ENCODE results near the gene NRBP1.

Gene NRBP1

DNA sequence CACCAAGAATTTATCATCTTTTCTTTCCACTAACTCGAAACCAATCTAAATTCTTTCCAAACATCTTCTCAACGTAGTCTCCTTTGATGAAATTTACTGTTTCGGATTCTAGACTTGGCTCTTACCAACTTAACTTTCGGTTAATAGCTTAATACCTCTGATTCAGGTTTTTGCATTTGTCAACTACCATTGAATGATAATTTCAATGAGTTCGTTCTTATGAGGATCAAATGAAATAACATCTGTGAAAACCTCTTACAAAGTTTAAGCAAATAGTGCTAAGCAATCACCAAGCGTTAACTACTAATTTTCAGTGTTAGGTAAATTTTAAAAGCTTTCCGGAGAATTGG lies 593 bp upstream of the NRBP1 start:
- TF ChIP-seq, protein P1, sequence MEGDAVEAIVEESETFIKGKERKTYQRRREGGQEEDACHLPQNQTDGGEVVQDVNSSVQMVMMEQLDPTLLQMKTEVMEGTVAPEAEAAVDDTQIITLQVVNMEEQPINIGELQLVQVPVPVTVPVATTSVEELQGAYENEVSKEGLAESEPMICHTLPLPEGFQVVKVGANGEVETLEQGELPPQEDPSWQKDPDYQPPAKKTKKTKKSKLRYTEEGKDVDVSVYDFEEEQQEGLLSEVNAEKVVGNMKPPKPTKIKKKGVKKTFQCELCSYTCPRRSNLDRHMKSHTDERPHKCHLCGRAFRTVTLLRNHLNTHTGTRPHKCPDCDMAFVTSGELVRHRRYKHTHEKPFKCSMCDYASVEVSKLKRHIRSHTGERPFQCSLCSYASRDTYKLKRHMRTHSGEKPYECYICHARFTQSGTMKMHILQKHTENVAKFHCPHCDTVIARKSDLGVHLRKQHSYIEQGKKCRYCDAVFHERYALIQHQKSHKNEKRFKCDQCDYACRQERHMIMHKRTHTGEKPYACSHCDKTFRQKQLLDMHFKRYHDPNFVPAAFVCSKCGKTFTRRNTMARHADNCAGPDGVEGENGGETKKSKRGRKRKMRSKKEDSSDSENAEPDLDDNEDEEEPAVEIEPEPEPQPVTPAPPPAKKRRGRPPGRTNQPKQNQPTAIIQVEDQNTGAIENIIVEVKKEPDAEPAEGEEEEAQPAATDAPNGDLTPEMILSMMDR (IDR thresholded peaks at IDR 0.05; ENCODE audit: borderline replicate concordance, insufficient read depth, low read depth, low read length) = no peak
- peak overlapping the region; percentile 97 for H3K4me3 ChIP-seq (ENCODE audit: low read depth, low read length)

DNA sequence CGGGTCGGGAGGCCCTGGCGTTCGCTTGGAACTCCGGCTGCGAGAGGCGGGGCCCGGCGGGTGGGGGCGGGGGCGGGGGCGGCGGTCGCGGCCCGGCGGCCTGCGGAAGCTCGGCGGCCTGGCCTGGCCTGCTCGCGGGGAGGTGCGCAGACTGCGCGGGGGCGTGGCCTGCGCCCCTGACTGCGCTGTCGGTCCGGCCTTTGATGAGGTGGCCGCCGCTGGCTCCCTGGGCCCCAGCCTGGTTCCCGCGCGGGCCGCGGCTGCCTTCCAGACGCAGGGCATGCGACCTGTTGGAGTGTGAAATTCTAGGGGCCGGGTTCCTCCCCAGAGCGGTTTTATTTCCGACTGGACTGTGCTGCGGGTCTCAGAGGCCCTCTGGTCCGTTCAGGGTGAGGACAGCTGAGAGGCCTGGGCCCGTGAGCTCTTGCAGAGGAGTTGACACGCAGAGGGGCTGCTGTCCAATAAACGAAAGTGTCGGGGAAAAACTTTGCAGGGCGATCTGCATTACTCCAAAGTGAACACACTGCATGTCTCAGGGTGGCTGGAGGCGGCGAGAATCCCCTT lies 629 bp downstream of the NRBP1 start:
- H3K4me3 ChIP-seq (ENCODE audit: low read depth, low read length) = peak overlapping the region; percentile 97
- TF ChIP-seq, protein P1 (IDR thresholded peaks at IDR 0.05; ENCODE audit: borderline replicate concordance, insufficient read depth, low read depth, low read length) = no peak

DNA sequence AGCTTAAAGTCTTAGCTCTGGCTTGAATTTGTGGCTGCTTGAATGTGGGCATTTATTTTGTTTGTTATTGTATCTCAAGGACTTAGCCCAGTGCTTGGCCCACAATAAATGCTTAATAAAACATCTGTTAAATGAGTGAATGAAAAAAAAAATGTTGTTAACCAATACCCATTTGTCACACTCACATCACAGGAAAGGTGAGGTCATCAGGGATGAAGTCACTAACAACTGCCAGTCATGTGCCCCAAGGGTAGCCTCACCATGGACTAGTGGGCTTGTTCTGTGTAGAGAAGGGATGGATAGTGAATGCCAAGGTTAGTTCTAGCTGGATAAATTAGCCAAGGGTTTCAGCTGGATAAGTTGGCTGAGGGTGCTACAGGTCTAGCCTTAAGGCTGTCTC lies 3.0 kb downstream of the NRBP1 start:
- H3K4me3 ChIP-seq (ENCODE audit: low read depth, low read length) = no peak overlapping the region
- TF ChIP-seq, protein P1 (IDR thresholded peaks at IDR 0.05; ENCODE audit: borderline replicate concordance, insufficient read depth, low read depth, low read length) = no peak

DNA sequence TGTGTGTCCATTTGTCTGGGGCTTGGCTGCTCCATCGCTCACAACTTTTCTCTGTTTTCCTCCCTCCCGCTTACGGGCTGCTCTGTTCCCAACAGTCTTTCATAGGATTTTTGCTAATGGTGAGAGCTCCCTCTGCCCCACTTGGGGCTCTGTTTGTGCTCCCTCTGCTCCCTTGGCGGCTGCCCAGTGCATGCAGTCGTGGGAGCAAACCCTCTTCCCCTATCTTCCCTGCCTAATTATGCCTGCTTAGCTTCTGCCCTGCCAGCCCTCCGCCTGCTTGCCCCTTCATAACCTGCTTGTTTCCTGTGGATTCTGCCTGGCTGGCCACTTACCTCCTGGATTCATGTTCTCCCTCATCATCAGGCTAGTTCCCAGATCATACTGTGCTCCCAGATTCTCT lies 7.2 kb downstream of the NRBP1 start:
- TF ChIP-seq, protein P1 (IDR thresholded peaks at IDR 0.05; ENCODE audit: borderline replicate concordance, insufficient read depth, low read depth, low read length) = no peak
- H3K4me3 ChIP-seq (ENCODE audit: low read depth, low read length) = no peak overlapping the region

DNA sequence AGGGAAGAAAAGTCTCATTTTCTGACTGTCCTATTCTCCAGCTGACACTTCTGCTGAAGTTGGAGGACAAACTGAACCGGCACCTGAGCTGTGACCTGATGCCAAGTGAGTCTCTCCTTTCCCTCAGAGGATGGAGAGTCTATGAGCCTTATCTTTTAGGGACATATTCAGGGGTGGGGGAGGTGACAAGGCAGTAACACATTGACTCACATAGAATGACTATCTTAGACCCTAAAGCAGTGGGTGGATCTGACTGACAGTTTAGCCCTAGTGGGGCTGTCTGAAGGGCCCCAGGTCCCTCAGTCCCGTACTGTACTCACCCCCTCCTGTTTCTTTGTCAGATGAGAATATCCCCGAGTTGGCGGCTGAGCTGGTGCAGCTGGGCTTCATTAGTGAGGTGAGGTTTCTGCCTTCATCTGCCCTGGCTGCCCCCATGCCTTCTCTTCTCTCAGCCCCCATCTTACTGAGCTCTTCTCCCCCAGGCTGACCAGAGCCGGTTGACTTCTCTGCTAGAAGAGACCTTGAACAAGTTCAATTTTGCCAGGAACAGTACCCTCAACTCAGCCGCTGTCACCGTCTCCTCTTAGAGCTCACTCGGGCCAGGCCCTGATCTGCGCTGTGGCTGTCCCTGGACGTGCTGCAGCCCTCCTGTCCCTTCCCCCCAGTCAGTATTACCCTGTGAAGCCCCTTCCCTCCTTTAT lies 12.9 kb downstream of the NRBP1 start:
- TF ChIP-seq, protein P1 (IDR thresholded peaks at IDR 0.05; ENCODE audit: borderline replicate concordance, insufficient read depth, low read depth, low read length) = no peak
- H3K4me3 ChIP-seq (ENCODE audit: low read depth, low read length) = no peak overlapping the region

DNA sequence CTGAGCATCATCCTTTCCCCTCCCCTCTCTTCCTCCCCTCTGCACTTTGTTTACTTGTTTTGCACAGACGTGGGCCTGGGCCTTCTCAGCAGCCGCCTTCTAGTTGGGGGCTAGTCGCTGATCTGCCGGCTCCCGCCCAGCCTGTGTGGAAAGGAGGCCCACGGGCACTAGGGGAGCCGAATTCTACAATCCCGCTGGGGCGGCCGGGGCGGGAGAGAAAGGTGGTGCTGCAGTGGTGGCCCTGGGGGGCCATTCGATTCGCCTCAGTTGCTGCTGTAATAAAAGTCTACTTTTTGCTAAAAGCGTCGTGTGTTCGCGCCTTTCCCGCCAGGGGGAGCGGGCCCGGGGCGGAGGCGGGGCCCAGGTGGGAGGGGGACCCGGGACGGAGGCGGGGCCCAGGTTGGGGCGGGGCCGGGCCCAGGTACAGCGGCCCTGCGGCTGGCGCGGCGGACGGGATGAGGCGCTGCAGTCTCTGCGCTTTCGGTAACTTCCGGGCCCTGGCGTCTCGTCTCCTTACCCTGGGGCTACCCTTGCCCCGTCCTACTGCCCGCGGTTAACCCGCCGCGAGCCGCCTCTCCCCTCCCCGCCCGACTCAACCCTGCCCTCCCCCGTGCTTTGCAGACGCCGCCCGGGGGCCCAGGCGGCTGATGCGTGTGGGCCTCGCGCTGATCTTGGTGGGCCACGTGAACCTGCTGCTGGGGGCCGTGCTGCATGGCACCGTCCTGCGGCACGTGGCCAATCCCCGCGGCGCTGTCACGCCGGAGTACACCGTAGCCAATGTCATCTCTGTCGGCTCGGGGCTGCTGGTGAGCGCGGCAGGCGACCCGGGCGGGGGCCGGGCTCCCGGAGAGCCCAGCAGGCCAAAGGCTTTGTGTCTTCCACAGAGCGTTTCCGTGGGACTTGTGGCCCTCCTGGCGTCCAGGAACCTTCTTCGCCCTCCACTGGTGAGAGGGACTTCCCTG lies 13.8 kb downstream of the NRBP1 start, which contains the start of gene KRTCAP3:
Gene KRTCAP3, plus strand, starts transcription at position 424 of the 962 bp plus-strand sequence. Its CDS starts 32 bp downstream, at position 456.
- no peak within 1 kb of the TSS for H3K4me3 ChIP-seq (ENCODE audit: low read depth, low read length)
- TF ChIP-seq, protein P1 (IDR thresholded peaks at IDR 0.05; ENCODE audit: borderline replicate concordance, insufficient read depth, low read depth, low read length) = no peak
